Body of pancreas (tissue), 4 donors: ENCODE results near the gene TET2. TPM values are rescaled to one million over a fixed set of nuclear protein-coding genes. Genes with fewer than 3 reads are reported as not detected.

Experiments used
- ATAC-seq: fragments of 150-250 bp; one replicate; pipeline ENCODE4 v1.9.1; 2016
- DNase-seq, 4 donors: peaks; one replicate each; pipeline ENCODE4 v3.0.0-alpha.2; 2019
- H3K27ac ChIP-seq, 4 donors: fragments of 200-600 bp; sonication (generic); 1 replicate in 3 of 4; 2 replicates in 1 of 4; pipeline versions ENCODE4 v1.5.1 to v1.6.1; 2016 to 2019; ENCODE audit warnings: mild to moderate bottlenecking in 1 of 4, mixed read lengths in 1 of 4, moderate library complexity in 1 of 4
- H3K27me3 ChIP-seq, 2 donors: fragments of 200-600 bp; sonication (generic); one replicate each; pipeline ENCODE4 v1.6.0; 2016; ENCODE audit warnings: mild to moderate bottlenecking in 1 of 2
- H3K36me3 ChIP-seq, 2 donors: fragments of 200-600 bp; sonication (generic); replicated peaks in 1 of 2; 2 replicates each; pipeline ENCODE4 v1.5.1; 2016; ENCODE audit warnings: low read depth in 2 of 2; ENCODE audit not compliant: insufficient read depth in 1 of 2
- H3K4me1 ChIP-seq: fragments of 200-600 bp; sonication (generic); one replicate; pipeline ENCODE4 v1.6.0; 2016
- H3K4me3 ChIP-seq, 2 donors: fragments of 200-600 bp; sonication (generic); 1 replicate in 1 of 2; 2 replicates in 1 of 2; pipeline ENCODE4 v1.5.1; 2016 to 2019
- H3K9me3 ChIP-seq, 3 donors: fragments of 200-600 bp; sonication (generic); 1 replicate in 2 of 3; 2 replicates in 1 of 3; pipeline ENCODE4 v1.5.1; 2016
- CTCF ChIP-seq, 7 experiments: fragments of 450-650 bp in 4 of 7; fragments of 200-600 bp in 3 of 7; sonication (generic) in 3 of 7; IDR thresholded peaks; one replicate each; pipeline ENCODE4 v1.5.1; 2016 to 2019; ENCODE audit warnings: antibody characterized with exemption in 7 of 7
- POLR2A ChIP-seq, 3 donors: fragments of 450-650 bp; IDR thresholded peaks; one replicate each; pipeline ENCODE4 v1.6.1; 2016; ENCODE audit warnings: antibody characterized with exemption in 3 of 3, mild to moderate bottlenecking in 2 of 3
- WGBS, 2 donors: methylation state at CpG; one replicate each; pipeline ENCODE4 v1.1.5; 2017; 5-methylcytosine and 5-hydroxymethylcytosine counted together
- intact Hi-C: fragments of 100-400 bp; cut with DNase I; formaldehyde crosslinking; loops from one replicate; pipeline ENCODE4 v1.15.1; 2023
- total RNA-seq, 2 donors: library from RNA; depleted of rRNA; stranded (reverse); fragments of >200 nt; gene quantifications; one replicate each; pipeline ENCODE4 v1.1.0, GENCODE V29; 2016

The TET2 gene
- total RNA-seq, 2 donors from 2014 or later, result 11.2 to 17.5 TPM

GRCh38 chr4:105240037-105240436, 93.4 kb downstream of the TET2 start:
- Histone ChIP-seq H3K36me3 (peaks cover 0 to 6% of the 10 kb centered on the region in 2 donors), H3K9me3 (no peaks in the 10 kb centered on the region), H3K27ac (no peak overlapping the region), H3K27me3 (no peaks in the 10 kb centered on the region), H3K4me3 (no peak overlapping the region), H3K4me1 (no peaks in the 10 kb centered on the region)
- TF ChIP-seq POLR2A (IDR thresholded peaks at IDR 0.05) (no peak), CTCF (IDR thresholded peaks at IDR 0.05) (no peak)
- ATAC-seq (no peak), DNase-seq (no peak)
- 90 to 93% methylated on average over 5 of the region's 5 CpGs for WGBS, 2 donors
- intact Hi-C loops, result no loop called here

GRCh38 chr4:105241451-105241850, 94.8 kb downstream of the TET2 start:
- peak; percentile 52 for ATAC-seq
- 33 to 55% methylated on average over 4 of the region's 4 CpGs for WGBS, 2 donors
- H3K36me3 ChIP-seq, result peaks cover 0 to 3% of the 10 kb centered on the region in 2 donors
- TF ChIP-seq CTCF (IDR thresholded peaks at IDR 0.05), result no peak
- TF ChIP-seq POLR2A (IDR thresholded peaks at IDR 0.05), result no peak
- peak; percentile 15 to 51 (median 30) for DNase-seq
- H3K27me3 ChIP-seq, result no peaks in the 10 kb centered on the region
- H3K27ac ChIP-seq, result no peak overlapping the region
- no peaks in the 10 kb centered on the region for H3K9me3 ChIP-seq
- H3K4me3 ChIP-seq, result no peak overlapping the region
- intact Hi-C loops, result no loop called here
- no peaks in the 10 kb centered on the region for H3K4me1 ChIP-seq

- Histone ChIP-seq H3K27me3 (no peaks in the 10 kb centered on the region), H3K4me3 (no peak overlapping the region), H3K4me1 (no peaks in the 10 kb centered on the region), H3K9me3 (no peaks in the 10 kb centered on the region), H3K27ac (no peak overlapping the region), H3K36me3 (no peaks in the 10 kb centered on the region)
- ATAC-seq (no peak), DNase-seq (no peak)
- WGBS, 2 donors, result 95 to 97% methylated on average over 13 of the region's 13 CpGs
- intact Hi-C loops, result no loop called here
- TF ChIP-seq CTCF (IDR thresholded peaks at IDR 0.05), result no peak
- no peak for TF ChIP-seq POLR2A (IDR thresholded peaks at IDR 0.05)
Observed at GRCh38 chr4:105243446-105243845, 96.8 kb downstream of the TET2 start.

- 90 to 100% methylated on average over 1 of the region's 1 CpG for WGBS, 2 donors
- no peaks in the 10 kb centered on the region for H3K27me3 ChIP-seq
- no peak overlapping the region for H3K4me3 ChIP-seq
- no peak for TF ChIP-seq CTCF (IDR thresholded peaks at IDR 0.05)
- no peak for TF ChIP-seq POLR2A (IDR thresholded peaks at IDR 0.05)
- H3K27ac ChIP-seq, result no peak overlapping the region
- H3K4me1 ChIP-seq, result no peaks in the 10 kb centered on the region
- peak in 1 of 4 donors; percentile 3 for DNase-seq
- intact Hi-C loops, result no loop called here
- H3K9me3 ChIP-seq, result no peaks in the 10 kb centered on the region
- ATAC-seq, result peak; percentile 21
- no peaks in the 10 kb centered on the region for H3K36me3 ChIP-seq
Observed at GRCh38 chr4:105246712-105247111, 100.0 kb downstream of the TET2 start.

- intact Hi-C loops, result no loop called here
- no peak overlapping the region for H3K27ac ChIP-seq
- ATAC-seq, result no peak
- DNase-seq, result no peak
- no peaks in the 10 kb centered on the region for H3K9me3 ChIP-seq
- no peak overlapping the region for H3K4me3 ChIP-seq
- WGBS, 2 donors, result 56 to 57% methylated on average over 1 of the region's 1 CpG
- no peaks in the 10 kb centered on the region for H3K4me1 ChIP-seq
- H3K27me3 ChIP-seq, result no peaks in the 10 kb centered on the region
- peaks cover 0 to 5% of the 10 kb centered on the region in 2 donors for H3K36me3 ChIP-seq
- TF ChIP-seq POLR2A (IDR thresholded peaks at IDR 0.05) (no peak), CTCF (IDR thresholded peaks at IDR 0.05) (no peak)
Observed at GRCh38 chr4:105248613-105249012, 101.9 kb downstream of the TET2 start.
